Upper lobe of left lung (tissue), 6 donors: Measurements from ENCODE around the gene HINT1. TPM values are rescaled to one million over a fixed set of nuclear protein-coding genes. Genes with fewer than 3 reads are reported as not detected.
A peak's percentile ranks its signal among the peaks of the same experiment; 100 is the strongest.

ENCODE experiments used
- ATAC-seq, 2 donors: fragments of 200-7000 bp; cut with Tn5 transposase; one replicate each; pipeline ENCODE4 v1.9.1; 2022; ENCODE audit warnings: mild to moderate bottlenecking in 2 of 2, moderate library complexity in 2 of 2; ENCODE audit not compliant: low FRiP score in 2 of 2
- DNase-seq, 2 donors: peaks; one replicate each; pipeline ENCODE4 v3.0.0-alpha.2; 2019 to 2020
- H3K27ac ChIP-seq, 4 donors: fragments of 200-600 bp; sonication (generic); one replicate each; pipeline ENCODE4 v1.5.1; 2016 to 2019
- H3K27me3 ChIP-seq, 4 donors: fragments of 200-600 bp; sonication (generic); one replicate each; pipeline ENCODE4 v1.5.1; 2017 to 2019
- H3K36me3 ChIP-seq, 4 donors: fragments of 200-600 bp; sonication (generic); one replicate each; pipeline ENCODE4 v1.5.1; 2016 to 2019
- H3K4me1 ChIP-seq, 4 donors: fragments of 200-600 bp; sonication (generic); one replicate each; pipeline ENCODE4 v1.5.1; 2018 to 2019
- H3K4me3 ChIP-seq, 4 donors: fragments of 200-600 bp; sonication (generic); one replicate each; pipeline ENCODE4 v1.5.1; 2017 to 2019; ENCODE audit warnings: mild to moderate bottlenecking in 2 of 4, moderate library complexity in 1 of 4
- H3K9me3 ChIP-seq, 4 donors: fragments of 200-600 bp; sonication (generic); one replicate each; pipeline ENCODE4 v1.5.1; 2018 to 2019
- CTCF ChIP-seq, 6 experiments: fragments of 450-650 bp in 4 of 6; fragments of 200-600 bp in 2 of 6; sonication (generic) in 2 of 6; IDR thresholded peaks; one replicate each; pipeline ENCODE4 v1.5.1; 2016 to 2019; ENCODE audit warnings: antibody characterized with exemption in 6 of 6
- EP300 ChIP-seq, 4 donors: sonication (generic); formaldehyde crosslinking; IDR thresholded peaks; one replicate each; pipeline ENCODE4 v1.5.1; 2017; ENCODE audit warnings: antibody characterized with exemption in 4 of 4, control low read depth in 2 of 4
- POLR2A ChIP-seq, 4 donors: fragments of 450-650 bp; IDR thresholded peaks; one replicate each; pipeline ENCODE4 v1.5.1; 2016 to 2017; ENCODE audit warnings: antibody characterized with exemption in 4 of 4, mild to moderate bottlenecking in 2 of 4
- POLR2AphosphoS5 ChIP-seq, 2 donors: sonication (generic); formaldehyde crosslinking; IDR thresholded peaks; one replicate each; pipeline ENCODE4 v1.5.1; 2017; ENCODE audit warnings: antibody characterized with exemption in 2 of 2
- WGBS, 2 donors: methylation state at CpG; one replicate each; pipeline ENCODE4 v1.1.5; 2017 to 2018; 5-methylcytosine and 5-hydroxymethylcytosine counted together
- total RNA-seq, 6 donors: library from RNA; depleted of rRNA in 4 of 6; stranded (reverse); fragments of >200 nt in 4 of 6; gene quantifications; one replicate each; pipeline versions ENCODE4 v1.1.0 to v1.2.1, GENCODE V29; 2016 to 2021
- donor health status: DM: no; HTN: no; CAD: no; lungs with moderate emphysema.
- donor health status: DM: no; HTN: yes; CAD: no; lungs with severe emphysema.

The HINT1 gene
- total RNA-seq, 6 donors from 2014 or later: 75.4 to 172 (median 133) TPM

DNA sequence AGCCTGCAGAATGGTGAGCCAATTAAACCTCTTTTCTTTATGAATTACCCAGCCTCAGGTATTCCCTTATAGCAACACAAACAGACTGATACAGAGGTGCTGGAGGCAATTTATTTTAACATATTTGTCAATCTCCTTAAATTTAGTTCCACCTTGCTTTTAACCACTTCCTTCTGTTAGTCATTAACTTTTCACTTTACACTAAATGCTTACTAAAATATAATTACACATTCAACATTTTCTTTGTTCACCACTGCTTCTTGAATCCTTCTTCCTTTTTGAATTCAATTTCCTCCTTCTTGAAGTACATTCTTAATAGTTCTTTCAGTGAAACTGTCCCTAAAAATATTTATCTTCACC is 45.1 kb upstream of the HINT1 start:
- no peak for DNase-seq

GRCh38 chr5:131209506-131210150 is 44.6 kb upstream of the HINT1 start:
- peak overlapping the region in 1 of 4 donors; percentile 34 for H3K27ac ChIP-seq

More for the DNA sequence above, 45.1 kb upstream of the HINT1 start:
- Histone ChIP-seq H3K9me3 (no peaks in the 10 kb centered on the region), H3K4me1 (peaks cover 0 to 11% (median 4%) of the 10 kb centered on the region in 4 donors), H3K4me3 (no peak overlapping the region), H3K36me3 (no peaks in the 10 kb centered on the region), H3K27me3 (no peaks in the 10 kb centered on the region), H3K27ac (peak overlapping the region in 1 of 4 donors; percentile 34)
- TF ChIP-seq POLR2A (IDR thresholded peaks at IDR 0.05) (no peak), CTCF (IDR thresholded peaks at IDR 0.05) (no peak), POLR2AphosphoS5 (IDR thresholded peaks at IDR 0.05) (no peak), EP300 (IDR thresholded peaks at IDR 0.05) (no peak)
- no peak for ATAC-seq

DNA sequence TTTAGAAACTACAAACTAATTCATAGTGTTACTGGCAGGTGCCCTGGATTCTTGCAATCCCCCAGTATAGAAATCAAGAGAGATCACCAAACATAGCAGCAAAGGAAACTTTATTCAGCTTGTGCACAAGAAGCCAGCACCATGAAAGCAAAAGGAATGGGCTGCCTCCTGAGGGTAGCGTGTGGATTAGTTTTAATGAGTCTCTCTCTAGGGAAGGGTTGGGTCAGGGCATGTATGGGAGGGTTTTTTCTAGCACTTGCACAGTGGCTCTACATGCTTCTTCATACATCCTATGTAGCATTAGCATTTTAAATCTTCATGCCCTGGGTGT is 44.1 kb upstream of the HINT1 start:
- peaks cover 0 to 11% (median 4%) of the 10 kb centered on the region in 4 donors for H3K4me1 ChIP-seq
- no peak overlapping the region for H3K27ac ChIP-seq
- DNase-seq (no peak), ATAC-seq (no peak)
- no peaks in the 10 kb centered on the region for H3K27me3 ChIP-seq
- no peaks in the 10 kb centered on the region for H3K36me3 ChIP-seq
- H3K4me3 ChIP-seq: no peak overlapping the region
- TF ChIP-seq EP300 (IDR thresholded peaks at IDR 0.05) (no peak), CTCF (IDR thresholded peaks at IDR 0.05) (no peak), POLR2A (IDR thresholded peaks at IDR 0.05) (no peak), POLR2AphosphoS5 (IDR thresholded peaks at IDR 0.05) (no peak)
- H3K9me3 ChIP-seq: no peaks in the 10 kb centered on the region
- WGBS, 2 donors: 56 to 64% methylated on average over 1 of the region's 1 CpG

More at GRCh38 chr5:131209506-131210150, 44.6 kb upstream of the HINT1 start:
- H3K36me3 ChIP-seq: no peaks in the 10 kb centered on the region
- H3K4me1 ChIP-seq: peaks cover 0 to 11% (median 4%) of the 10 kb centered on the region in 4 donors
- TF ChIP-seq EP300 (IDR thresholded peaks at IDR 0.05) (no peak), POLR2AphosphoS5 (IDR thresholded peaks at IDR 0.05) (no peak), POLR2A (IDR thresholded peaks at IDR 0.05) (no peak), CTCF (IDR thresholded peaks at IDR 0.05) (no peak)
- ATAC-seq (peak; percentile 34 to 67), DNase-seq (peak in 1 of 2 donors; percentile 31)
- H3K9me3 ChIP-seq: no peaks in the 10 kb centered on the region
- H3K27me3 ChIP-seq: no peaks in the 10 kb centered on the region
- 39 to 52% methylated on average over 6 of the region's 6 CpGs for WGBS, 2 donors
- H3K4me3 ChIP-seq: no peak overlapping the region

GRCh38 chr5:131206772-131207171 is 41.7 kb upstream of the HINT1 start:
- Histone ChIP-seq H3K27me3 (no peaks in the 10 kb centered on the region), H3K27ac (no peak overlapping the region), H3K9me3 (no peaks in the 10 kb centered on the region), H3K4me3 (no peak overlapping the region), H3K36me3 (no peaks in the 10 kb centered on the region), H3K4me1 (peaks cover 0 to 11% (median 4%) of the 10 kb centered on the region in 4 donors)
- DNase-seq (no peak), ATAC-seq (no peak)
- 50 to 53% methylated on average over 1 of the region's 1 CpG for WGBS, 2 donors
- TF ChIP-seq POLR2AphosphoS5 (IDR thresholded peaks at IDR 0.05): no peak
- no peak for TF ChIP-seq CTCF (IDR thresholded peaks at IDR 0.05)
- no peak for TF ChIP-seq EP300 (IDR thresholded peaks at IDR 0.05)
- TF ChIP-seq POLR2A (IDR thresholded peaks at IDR 0.05): no peak

GRCh38 chr5:131206061-131206460 is 41.0 kb upstream of the HINT1 start:
- DNase-seq (no peak), ATAC-seq (no peak)
- WGBS, 2 donors: 87 to 93% methylated on average over 2 of the region's 2 CpGs
- Histone ChIP-seq H3K4me1 (peaks cover 0 to 11% (median 4%) of the 10 kb centered on the region in 4 donors), H3K27me3 (no peaks in the 10 kb centered on the region), H3K4me3 (no peak overlapping the region), H3K36me3 (no peaks in the 10 kb centered on the region), H3K27ac (no peak overlapping the region), H3K9me3 (no peaks in the 10 kb centered on the region)
- TF ChIP-seq POLR2A (IDR thresholded peaks at IDR 0.05) (no peak), POLR2AphosphoS5 (IDR thresholded peaks at IDR 0.05) (no peak), CTCF (IDR thresholded peaks at IDR 0.05) (no peak), EP300 (IDR thresholded peaks at IDR 0.05) (no peak)
